ENCODE results near the gene GPR162. TPM values are rescaled to one million over a fixed set of nuclear protein-coding genes. Genes with fewer than 3 reads are reported as not detected.

Gene GPR162
- total RNA-seq, 4 donors from 2014 or later, result 1.3 to 2.3 (median 1.5) TPM; not detected in 1

- TF ChIP-seq POLR2A (IDR thresholded peaks at IDR 0.05) (no peak), CTCF (IDR thresholded peaks at IDR 0.05) (no peak)
- 93 to 97% methylated on average over 2 to 4 of the region's 10 CpGs for WGBS, 2 donors
- intact Hi-C loops (cut with DNase I), result no loop called here
- H3K27me3 ChIP-seq, result peaks cover 0 to under 1% (median 0%) of the 10 kb centered on the region in 4 donors
- no peaks in the 10 kb centered on the region for H3K9me3 ChIP-seq
- no peak for DNase-seq
- H3K4me1 ChIP-seq, result peaks cover 7 to 18% (median 8%) of the 10 kb centered on the region in 3 donors
- H3K4me3 ChIP-seq, result no peak overlapping the region
- no peak overlapping the region for H3K27ac ChIP-seq
- no peaks in the 10 kb centered on the region for H3K36me3 ChIP-seq
Observed at GRCh38 chr12:6782850-6783566, 38.6 kb upstream of the GPR162 start.

DNA sequence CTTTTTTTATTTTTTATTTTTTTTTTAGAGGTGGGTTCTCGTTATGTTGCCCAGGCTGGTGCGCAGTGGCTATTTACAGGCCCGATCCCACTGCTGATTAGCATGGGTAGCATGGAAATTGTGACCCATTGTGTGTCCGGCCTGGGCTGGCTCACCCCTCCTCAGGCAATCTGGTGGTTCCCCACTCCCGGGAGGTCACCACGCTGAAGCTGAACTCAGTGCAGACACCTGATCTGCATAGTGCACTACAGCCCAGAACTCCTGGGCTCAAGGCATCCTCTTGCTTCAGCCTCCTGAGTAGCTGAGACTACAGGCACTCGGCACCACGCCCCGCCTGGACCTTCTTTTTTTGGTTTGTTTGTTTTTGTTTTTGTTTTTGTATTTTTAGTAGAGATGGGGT, 37.8 kb upstream of the GPR162 start:
- no peaks in the 10 kb centered on the region for H3K27me3 ChIP-seq
- intact Hi-C loops (cut with DNase I), result no loop called here
- H3K4me1 ChIP-seq, result peaks cover 0 to 10% (median 0%) of the 10 kb centered on the region in 3 donors
- no peak overlapping the region for H3K27ac ChIP-seq
- no peak for DNase-seq
- H3K9me3 ChIP-seq, result no peaks in the 10 kb centered on the region
- no peaks in the 10 kb centered on the region for H3K36me3 ChIP-seq
- WGBS, 2 donors, result 81 to 93% methylated on average over 3 to 9 of the region's 9 CpGs
- no peak overlapping the region for H3K4me3 ChIP-seq
- TF ChIP-seq POLR2A (IDR thresholded peaks at IDR 0.05) (no peak), CTCF (IDR thresholded peaks at IDR 0.05) (no peak)

- Histone ChIP-seq H3K9me3 (no peaks in the 10 kb centered on the region), H3K36me3 (no peaks in the 10 kb centered on the region), H3K4me3 (no peak overlapping the region), H3K27me3 (no peaks in the 10 kb centered on the region), H3K27ac (no peak overlapping the region), H3K4me1 (peaks cover 0 to 10% (median 0%) of the 10 kb centered on the region in 3 donors)
- no peak for DNase-seq
- WGBS, 2 donors, result 41 to 56% methylated on average over 5 of the region's 5 CpGs
- intact Hi-C loops (cut with DNase I), result no loop called here
- TF ChIP-seq POLR2A (IDR thresholded peaks at IDR 0.05) (no peak), CTCF (IDR thresholded peaks at IDR 0.05) (no peak)
Observed at GRCh38 chr12:6784296-6784695, 37.3 kb upstream of the GPR162 start.

DNA sequence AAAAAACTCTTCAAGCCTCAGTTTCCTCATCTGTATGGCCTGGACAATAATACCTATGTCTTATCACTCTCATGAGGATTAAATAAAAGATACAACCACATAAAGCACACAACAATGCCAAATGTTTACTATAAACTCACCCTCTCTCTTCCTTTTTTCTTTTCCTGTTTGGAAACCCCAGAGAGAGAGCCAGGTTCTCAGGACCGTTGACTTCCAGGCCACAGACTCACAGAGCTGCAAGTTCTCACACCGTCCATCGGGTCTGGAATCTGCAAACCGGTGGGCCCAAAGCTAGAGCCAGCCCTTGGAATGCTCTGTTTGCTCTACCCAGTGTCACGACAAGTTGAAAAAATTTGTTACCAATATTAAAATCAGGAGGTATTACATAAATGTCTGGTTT, 36.9 kb upstream of the GPR162 start:
- Histone ChIP-seq H3K27me3 (no peaks in the 10 kb centered on the region), H3K36me3 (no peaks in the 10 kb centered on the region), H3K4me3 (no peak overlapping the region), H3K9me3 (no peaks in the 10 kb centered on the region), H3K27ac (no peak overlapping the region), H3K4me1 (peaks cover 0 to 8% (median 0%) of the 10 kb centered on the region in 3 donors)
- TF ChIP-seq POLR2A (IDR thresholded peaks at IDR 0.05), result no peak
- no peak for TF ChIP-seq CTCF (IDR thresholded peaks at IDR 0.05)
- intact Hi-C loops (cut with DNase I), result no loop called here
- no peak for DNase-seq
- WGBS, 2 donors, result 64 to 67% methylated on average over 5 of the region's 5 CpGs

GRCh38 chr12:6786416-6787094, 35.1 kb upstream of the GPR162 start:
- Histone ChIP-seq H3K4me3 (no peak overlapping the region), H3K9me3 (no peaks in the 10 kb centered on the region), H3K4me1 (peaks cover 0 to 8% (median 0%) of the 10 kb centered on the region in 3 donors), H3K27me3 (no peaks in the 10 kb centered on the region), H3K36me3 (no peaks in the 10 kb centered on the region), H3K27ac (no peak overlapping the region)
- 72 to 79% methylated on average over 9 of the region's 9 CpGs for WGBS, 2 donors
- no peak for TF ChIP-seq CTCF (IDR thresholded peaks at IDR 0.05)
- no peak for TF ChIP-seq POLR2A (IDR thresholded peaks at IDR 0.05)
- no peak for DNase-seq
- intact Hi-C loops (cut with DNase I), result no loop called here

All from esophagus squamous epithelium (tissue), 5 donors.